Stimulated activated CD8-positive, alpha-beta memory T cell treated with anti-CD3 and anti-CD28 coated beads, Interleukin-4, amount 100 ng/mL, for 48 hours (primary cell): Measurements from ENCODE around the gene MAGEA2B.
"Not testable (repeated sequence)": the region's sequence is repeated elsewhere in the genome, so short reads cannot be mapped to it uniquely, and the experiment has no call there.

Source experiments
- DNase-seq: peaks from one replicate; pipeline ENCODE4 v3.0.0-alpha.2; 2020

The MAGEA2B gene

GRCh38 chrX:152713815-152714787 lies at the start of gene MAGEA2B:
Gene MAGEA2B, plus strand, starts transcription at chrX:152714628. Its CDS starts 2,479 bp downstream, at chrX:152717107.
- not testable (repeated sequence) for DNase-seq

DNA sequence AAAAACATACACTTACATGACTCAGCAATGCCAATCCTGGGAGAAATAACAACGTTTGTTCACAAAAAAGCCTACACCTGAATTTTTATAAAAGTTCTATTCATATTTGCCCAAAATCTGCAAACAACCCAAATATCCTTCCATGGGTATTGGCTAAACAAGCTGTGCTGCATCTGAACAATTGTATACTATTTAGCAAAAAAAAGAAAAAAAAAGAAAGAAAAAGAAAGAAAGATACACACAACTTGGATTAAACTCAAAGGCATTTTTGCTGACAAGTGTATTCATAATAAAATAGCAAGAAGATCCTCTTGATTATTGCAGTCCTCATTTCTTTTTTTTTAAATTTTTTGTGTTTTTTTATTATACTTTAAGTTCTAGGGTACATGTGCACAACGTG lies 40.3 kb upstream of the MAGEA2B start:
- DNase-seq, result no peak

DNA sequence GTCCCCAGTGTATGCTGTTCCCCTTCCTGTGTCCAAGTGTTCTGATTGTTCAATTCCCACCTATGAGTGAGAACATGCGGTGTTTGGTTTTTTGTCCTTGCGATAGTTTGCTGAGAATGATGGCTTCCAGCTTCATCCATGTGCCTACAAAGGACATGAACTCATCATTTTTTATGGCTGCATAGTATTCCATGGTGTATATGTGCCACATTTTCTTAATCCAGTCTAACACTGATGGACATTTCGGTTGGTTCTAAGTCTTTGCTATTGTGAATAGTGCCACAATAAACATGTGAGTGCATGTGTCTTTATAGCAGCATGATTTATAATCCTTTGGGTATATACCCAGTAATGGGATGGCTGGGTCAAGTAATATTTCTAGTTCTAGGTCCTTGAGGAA lies 39.8 kb upstream of the MAGEA2B start:
- not testable (repeated sequence) for DNase-seq

- DNase-seq, result not testable (repeated sequence)
Observed at GRCh38 chrX:152681012-152681411, 33.4 kb upstream of the MAGEA2B start.

DNA sequence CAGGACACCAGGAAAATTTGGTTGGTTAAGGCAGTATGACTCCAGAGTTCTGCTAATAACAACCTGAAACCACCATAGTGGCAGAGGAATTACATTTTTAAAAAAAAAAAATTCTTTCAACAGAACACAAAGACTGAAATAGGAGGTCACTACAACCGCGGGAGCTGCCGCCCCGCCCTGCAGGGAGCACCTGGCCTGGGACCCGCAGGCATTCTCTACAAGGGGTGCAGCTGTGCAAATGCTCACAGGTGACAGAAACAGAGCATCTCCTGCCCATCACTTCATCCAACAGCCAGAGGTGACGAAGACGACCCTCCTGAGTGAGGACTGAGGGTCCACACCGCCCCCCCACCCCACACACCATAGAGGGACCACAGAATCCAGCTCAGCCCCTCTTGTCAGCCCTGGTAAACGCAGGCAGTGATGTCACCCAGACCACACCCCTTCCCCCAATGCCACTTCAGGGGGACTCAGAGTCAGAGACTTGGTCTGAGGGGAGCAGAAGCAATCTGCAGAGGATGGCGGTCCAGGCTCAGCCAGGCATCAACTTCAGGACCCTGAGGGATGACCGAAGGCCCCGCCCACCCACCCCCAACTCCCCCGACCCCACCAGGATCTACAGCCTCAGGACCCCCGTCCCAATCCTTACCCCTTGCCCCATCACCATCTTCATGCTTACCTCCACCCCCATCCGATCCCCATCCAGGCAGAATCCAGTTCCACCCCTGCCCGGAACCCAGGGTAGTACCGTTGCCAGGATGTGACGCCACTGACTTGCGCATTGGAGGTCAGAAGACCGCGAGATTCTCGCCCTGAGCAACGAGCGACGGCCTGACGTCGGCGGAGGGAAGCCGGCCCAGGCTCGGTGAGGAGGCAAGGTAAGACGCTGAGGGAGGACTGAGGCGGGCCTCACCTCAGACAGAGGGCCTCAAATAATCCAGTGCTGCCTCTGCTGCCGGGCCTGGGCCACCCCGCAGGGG lies 16.2 kb upstream of the MAGEA2B start, which contains the start of gene MAGEA3:
Gene MAGEA3 (plus strand): TSS at position 843 of the 980 bp plus-strand sequence. CDS start 2,039 bp downstream, outside the sequence.
- DNase-seq, result not testable (repeated sequence)

GRCh38 chrX:152700390-152700789 lies 14.0 kb upstream of the MAGEA2B start:
- DNase-seq, result not testable (repeated sequence)

DNA sequence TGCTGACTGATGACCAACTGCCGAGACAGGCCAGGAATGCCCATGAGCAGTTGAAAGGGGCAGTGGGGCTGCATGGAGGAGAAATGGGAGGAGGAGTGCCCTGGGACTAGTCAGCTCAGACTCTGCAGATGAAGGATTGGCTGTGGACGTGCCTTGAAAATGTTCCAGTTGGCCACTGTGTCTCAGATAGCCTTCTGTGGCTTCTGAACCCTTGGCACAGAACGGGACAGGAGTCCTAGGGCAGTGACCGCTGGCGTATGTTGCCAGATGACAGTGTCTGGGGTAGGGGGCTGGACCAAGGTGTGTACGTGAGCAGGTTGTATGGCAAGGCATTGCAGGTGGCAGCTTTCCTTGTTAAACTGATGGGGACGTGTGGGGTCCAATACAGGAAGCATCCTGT lies 7.9 kb upstream of the MAGEA2B start:
- not testable (repeated sequence) for DNase-seq

DNA sequence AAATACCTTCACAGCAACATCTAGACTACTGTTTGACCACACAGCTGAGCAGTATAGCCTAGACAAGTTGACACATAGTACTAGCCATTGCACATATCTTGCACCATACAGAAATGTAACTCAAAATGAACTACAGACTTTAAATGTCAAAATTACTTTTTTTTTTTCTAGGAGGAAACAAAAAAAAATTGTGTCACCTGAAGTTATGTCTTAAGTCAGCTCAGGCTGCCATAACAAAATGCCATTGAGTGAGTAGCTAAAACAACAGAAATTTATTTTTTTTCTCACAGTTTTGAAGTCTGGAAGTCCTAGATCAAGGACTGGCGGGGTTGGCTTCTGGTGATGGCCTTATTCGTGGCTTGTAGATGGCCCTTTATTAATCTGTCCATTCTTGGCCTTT lies 5.3 kb upstream of the MAGEA2B start, which contains the start of gene CSAG2:
Gene CSAG2 (minus strand): TSS at position 101 of the 400 bp plus-strand sequence. CDS start 161 bp downstream, outside the sequence.
- not testable (repeated sequence) for DNase-seq

DNA sequence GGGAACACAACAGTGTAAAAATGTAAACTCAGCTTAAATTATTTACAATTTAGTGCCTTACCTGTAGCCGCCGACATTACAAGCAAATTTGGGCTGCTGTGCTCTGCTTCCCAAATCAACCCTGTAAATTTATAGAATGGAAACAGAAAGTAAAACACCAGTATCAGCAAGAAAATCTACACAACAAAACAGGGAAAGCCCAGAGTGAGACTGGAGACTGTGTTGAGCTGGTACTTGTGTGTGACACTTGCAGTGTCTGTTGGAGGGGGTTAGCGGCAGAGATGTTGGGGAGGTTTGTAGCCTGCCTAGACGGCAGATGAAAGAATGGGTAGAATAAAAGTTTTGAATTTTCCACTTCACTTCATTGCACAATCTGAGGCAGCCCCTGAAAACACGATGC lies 1.2 kb upstream of the MAGEA2B start:
- DNase-seq, result not testable (repeated sequence)

- no peak for DNase-seq
Observed at GRCh38 chrX:152725409-152725808, 11.0 kb downstream of the MAGEA2B start.

DNA sequence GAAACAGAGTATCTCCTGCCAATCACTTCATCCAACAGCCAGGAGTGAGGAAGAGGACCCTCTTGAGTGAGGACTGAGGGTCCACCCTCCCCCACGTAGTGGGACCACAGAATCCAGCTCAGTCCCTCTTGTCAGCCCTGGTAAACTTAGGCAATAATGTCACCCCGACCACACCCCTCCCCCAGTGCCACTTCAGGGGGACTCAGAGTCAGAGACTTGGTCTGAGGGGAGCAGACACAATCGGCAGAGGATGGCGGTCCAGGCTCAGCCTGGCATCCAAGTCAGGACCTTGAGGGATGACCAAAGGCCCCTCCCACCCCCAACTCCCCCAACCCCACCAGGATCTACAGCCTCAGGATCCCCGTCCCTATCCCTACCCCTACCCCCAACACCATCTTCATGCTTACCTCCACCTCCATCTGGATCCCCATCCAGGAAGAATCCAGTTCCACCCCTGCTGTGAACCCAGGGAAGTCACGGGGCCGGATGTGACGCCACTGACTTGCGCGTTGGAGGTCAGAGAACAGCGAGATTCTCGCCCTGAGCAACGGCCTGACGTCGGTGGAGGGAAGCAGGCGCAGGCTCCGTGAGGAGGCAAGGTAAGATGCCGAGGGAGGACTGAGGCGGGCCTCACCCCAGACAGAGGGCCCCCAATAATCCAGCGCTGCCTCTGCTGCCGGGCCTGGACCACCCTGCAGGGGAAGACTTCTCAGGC lies 19.0 kb downstream of the MAGEA2B start, which contains the start of the genes CSAG1 and MAGEA12:
Gene CSAG1 (minus strand): TSS at position 461 of the 715 bp plus-strand sequence. CDS start 1,261 bp downstream, outside the sequence.
Gene MAGEA12 (plus strand): TSS at position 497 of the 715 bp plus-strand sequence. CDS start 2,405 bp downstream, outside the sequence.
- no peak for DNase-seq

DNA sequence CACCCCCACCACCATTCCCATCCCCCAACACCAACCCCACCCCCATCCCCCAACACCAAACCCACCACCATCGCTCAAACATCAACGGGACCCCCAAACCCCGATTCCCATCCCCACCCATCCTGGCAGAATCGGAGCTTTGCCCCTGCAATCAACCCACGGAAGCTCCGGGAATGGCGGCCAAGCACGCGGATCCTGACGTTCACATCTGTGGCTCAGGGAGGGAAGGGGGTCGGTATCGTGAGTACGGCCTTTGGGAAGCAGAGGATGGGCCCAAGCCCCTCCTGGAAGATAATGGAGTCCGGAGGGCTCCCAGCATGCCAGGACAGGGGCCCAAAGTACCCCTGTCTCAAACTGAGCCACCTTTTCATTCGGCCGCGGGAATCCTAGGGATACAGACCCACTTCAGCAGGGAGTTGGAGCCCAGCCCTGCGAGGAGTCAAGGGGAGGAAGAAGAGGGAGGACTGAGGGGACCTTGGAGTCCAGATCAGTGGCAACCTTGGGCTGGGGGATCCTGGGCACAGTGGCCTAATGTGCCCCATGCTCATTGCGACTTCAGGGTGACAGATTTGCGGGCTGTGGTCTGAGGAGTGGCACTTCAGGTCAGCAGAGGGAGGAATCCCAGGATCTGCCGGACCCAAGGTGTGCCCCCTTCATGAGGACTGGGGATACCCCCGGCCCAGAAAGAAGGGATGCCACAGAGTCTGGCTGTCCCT lies 19.9 kb downstream of the MAGEA2B start:
- DNase-seq, result not testable (repeated sequence)

DNA sequence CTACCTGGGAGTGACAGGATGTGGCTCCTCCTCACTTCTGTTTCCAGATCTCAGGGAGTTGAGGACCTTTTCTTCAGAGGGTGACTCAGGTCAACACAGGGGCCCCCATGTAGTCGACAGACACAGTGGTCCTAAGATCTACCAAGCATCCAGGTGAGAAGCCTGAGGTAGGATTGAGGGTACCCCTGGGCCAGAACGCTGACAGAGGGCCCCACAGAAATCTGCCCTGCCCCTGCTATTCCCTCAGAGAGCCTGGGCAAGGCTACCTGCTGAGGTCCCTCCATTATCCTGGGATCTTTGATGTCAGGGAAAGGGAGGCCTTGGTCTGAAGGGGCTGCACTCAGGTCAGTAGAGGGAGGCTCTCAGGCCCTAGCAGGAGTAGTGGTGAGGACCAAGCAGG lies 20.7 kb downstream of the MAGEA2B start:
- no peak for DNase-seq

- DNase-seq, result no peak
Observed at GRCh38 chrX:152735860-152736511, 21.6 kb downstream of the MAGEA2B start.

DNA sequence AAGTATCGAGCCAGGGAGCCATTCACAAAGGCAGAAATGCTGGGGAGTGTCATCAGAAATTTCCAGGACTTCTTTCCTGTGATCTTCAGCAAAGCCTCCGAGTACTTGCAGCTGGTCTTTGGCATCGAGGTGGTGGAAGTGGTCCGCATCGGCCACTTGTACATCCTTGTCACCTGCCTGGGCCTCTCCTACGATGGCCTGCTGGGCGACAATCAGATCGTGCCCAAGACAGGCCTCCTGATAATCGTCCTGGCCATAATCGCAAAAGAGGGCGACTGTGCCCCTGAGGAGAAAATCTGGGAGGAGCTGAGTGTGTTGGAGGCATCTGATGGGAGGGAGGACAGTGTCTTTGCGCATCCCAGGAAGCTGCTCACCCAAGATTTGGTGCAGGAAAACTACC lies 22.1 kb downstream of the MAGEA2B start:
- DNase-seq, result not testable (repeated sequence)

GRCh38 chrX:152738560-152738959 lies 24.1 kb downstream of the MAGEA2B start:
- no peak for DNase-seq

- DNase-seq, result not testable (repeated sequence)
Observed at GRCh38 chrX:152753686-152754650, 39.5 kb downstream of the MAGEA2B start, which contains the start of gene MAGEA2. Gene MAGEA2, minus strand, starts transcription at chrX:152753842. Its CDS starts 2,479 bp downstream, at chrX:152751363.

DNA sequence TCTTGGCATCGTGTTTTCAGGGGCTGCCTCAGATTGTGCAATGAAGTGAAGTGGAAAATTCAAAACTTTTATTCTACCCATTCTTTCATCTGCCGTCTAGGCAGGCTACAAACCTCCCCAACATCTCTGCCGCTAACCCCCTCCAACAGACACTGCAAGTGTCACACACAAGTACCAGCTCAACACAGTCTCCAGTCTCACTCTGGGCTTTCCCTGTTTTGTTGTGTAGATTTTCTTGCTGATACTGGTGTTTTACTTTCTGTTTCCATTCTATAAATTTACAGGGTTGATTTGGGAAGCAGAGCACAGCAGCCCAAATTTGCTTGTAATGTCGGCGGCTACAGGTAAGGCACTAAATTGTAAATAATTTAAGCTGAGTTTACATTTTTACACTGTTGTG lies 40.4 kb downstream of the MAGEA2B start:
- not testable (repeated sequence) for DNase-seq

DNA sequence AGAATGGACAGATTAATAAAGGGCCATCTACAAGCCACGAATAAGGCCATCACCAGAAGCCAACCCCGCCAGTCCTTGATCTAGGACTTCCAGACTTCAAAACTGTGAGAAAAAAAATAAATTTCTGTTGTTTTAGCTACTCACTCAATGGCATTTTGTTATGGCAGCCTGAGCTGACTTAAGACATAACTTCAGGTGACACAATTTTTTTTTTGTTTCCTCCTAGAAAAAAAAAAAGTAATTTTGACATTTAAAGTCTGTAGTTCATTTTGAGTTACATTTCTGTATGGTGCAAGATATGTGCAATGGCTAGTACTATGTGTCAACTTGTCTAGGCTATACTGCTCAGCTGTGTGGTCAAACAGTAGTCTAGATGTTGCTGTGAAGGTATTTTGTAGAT lies 44.5 kb downstream of the MAGEA2B start, which contains the start of gene CSAG3:
Gene CSAG3 (plus strand): TSS at position 301 of the 400 bp plus-strand sequence.
- not testable (repeated sequence) for DNase-seq
